Placental epithelial cell (primary cell): ENCODE measurements around the gene TP53TG3F. TPM values are rescaled to one million over a fixed set of nuclear protein-coding genes. Genes with fewer than 3 reads are reported as not detected.

Experiments used
- small RNA-seq: library from RNA; depleted of rRNA; stranded (forward); fragments of <200 nt; gene quantifications from one replicate; pipeline ENCODE3, GENCODE V24; 2012
- total RNA-seq: library from RNA; depleted of rRNA; stranded (reverse); fragments of >200 nt; gene quantifications from 2 replicates; pipeline ENCODE4 v1.2.3, GENCODE V29; 2012

TP53TG3F gene
- not detected in 2 replicates for total RNA-seq

GRCh38 chr16:33459312-33459711, at the start of gene TP53TG3F:
TP53TG3F (plus strand) TSS chr16:33459612; CDS start chr16:33459680, 68 bp downstream.

Small RNA genes lying within 50 kb of the gene (small RNA-seq; reads per million reads assigned to genes)
- not detected for gene AC136944.5
- not detected for gene AC136944.6

Other genes with a start within 250 kb of the TP53TG3F start
- gene TP53TG3E, start 155.3 kb upstream of the TP53TG3F start, total RNA-seq: not detected in 2 replicates
- gene TP53TG3B, start 98.8 kb upstream of the TP53TG3F start, total RNA-seq: not detected in 2 replicates